DND-41 (cell line): Measurements from ENCODE around the gene SUPT3H.

Experiments used
- CTCF ChIP-seq: IDR thresholded peaks from 2 replicates; pipeline ENCODE4 v1.5.1; 2012; ENCODE audit warnings: borderline replicate concordance, low read length, moderate library complexity, mild to moderate bottlenecking; ENCODE audit not compliant: poor library complexity, severe bottlenecking; ENCODE audit errors: extremely low read depth
- EZH2 ChIP-seq: IDR thresholded peaks from 3 replicates; pipeline ENCODE4 v1.6.1; 2012; ENCODE audit warnings: borderline replicate concordance, low read depth, mild to moderate bottlenecking, moderate library complexity, low read length, inconsistent platforms; ENCODE audit not compliant: severe bottlenecking

- TF ChIP-seq CTCF, result no peak
- no peak for TF ChIP-seq EZH2
Observed at GRCh38 chr6:45417436-45417835, 39.7 kb upstream of the SUPT3H start.
